HepG2 (cell line): Measurements from ENCODE around the gene RPS10. TPM values are rescaled to one million over a fixed set of nuclear protein-coding genes. Genes with fewer than 3 reads are reported as not detected.
A peak's percentile ranks its signal among the peaks of the same experiment; 100 is the strongest.

Experiments
- ATAD3A ChIP-seq: sonication (generic); formaldehyde crosslinking; IDR thresholded peaks from 2 replicates; pipeline ENCODE4 v1.4.0; 2020; ENCODE audit warnings: missing genetic modification reagents
- EZH2 ChIP-seq: conservative IDR thresholded peaks from 2 replicates; pipeline ENCODE4 v1.6.1; 2012; ENCODE audit warnings: mild to moderate bottlenecking, low read depth, low read length, moderate library complexity
- HHEX ChIP-seq: IDR thresholded peaks from 2 replicates; pipeline ENCODE4 v1.6.1; 2016; ENCODE audit warnings: control low read depth
- ISL2 ChIP-seq: sonication (generic); formaldehyde crosslinking; IDR thresholded peaks from 2 replicates; pipeline ENCODE4 v1.5.0; 2020; ENCODE audit warnings: missing genetic modification reagents
- JUNB ChIP-seq: sonication (generic); formaldehyde crosslinking; IDR thresholded peaks from 2 replicates; pipeline ENCODE4 v1.8.0; 2022; ENCODE audit warnings: missing genetic modification reagents, mild to moderate bottlenecking, borderline replicate concordance
- NR1H2 ChIP-seq: sonication (generic); formaldehyde crosslinking; IDR thresholded peaks from 2 replicates; pipeline ENCODE4 v1.8.1; 2022; ENCODE audit warnings: low read depth, missing genetic modification reagents, borderline replicate concordance
- POGZ ChIP-seq: sonication (generic); formaldehyde crosslinking; IDR thresholded peaks from 2 replicates; pipeline ENCODE4 v1.4.0; 2020; ENCODE audit warnings: mild to moderate bottlenecking, missing genetic modification reagents
- SAFB2 ChIP-seq: sonication (generic); formaldehyde crosslinking; IDR thresholded peaks from 2 replicates; pipeline ENCODE4 v1.5.1; 2020; ENCODE audit warnings: missing genetic modification reagents, low read depth, mild to moderate bottlenecking, borderline replicate concordance
- ZNF543 ChIP-seq: sonication (generic); formaldehyde crosslinking; IDR thresholded peaks from 2 replicates; pipeline ENCODE4 v1.4.0; 2020; ENCODE audit warnings: mild to moderate bottlenecking, missing genetic modification reagents
- ZNF546 ChIP-seq: sonication (generic); formaldehyde crosslinking; conservative IDR thresholded peaks from 2 replicates; pipeline ENCODE4 v1.8.1; 2023; ENCODE audit warnings: mild to moderate bottlenecking, missing genetic modification reagents
- polyA plus RNA-seq, 8 experiments: library from polyadenylated mRNA; depleted of rRNA in 3 of 8; stranded (reverse) in 7 of 8; unstranded in 1 of 8; fragments of >200 nt; fragmentation: Illumina TruSeq in 4 of 8; extraction: Trizol in 4 of 8; gene quantifications; 2 replicates each; pipeline versions ENCODE4 v1.2.1 to v1.2.3, GENCODE V29; 2011 to 2016; ENCODE audit warnings: low read depth in 4 of 8, missing spikeins in 1 of 8, mixed read lengths in 1 of 8; ENCODE audit not compliant: insufficient read depth in 1 of 8
- total RNA-seq, 5 experiments: library from RNA; depleted of rRNA; stranded (reverse); fragments of >200 nt; fragmentation: Illumina TruSeq; extraction: Trizol; gene quantifications; 2 replicates each; pipeline ENCODE4 v1.2.3, GENCODE V29; 2016; ENCODE audit warnings: low read depth in 1 of 5
- TF ChIP-seq, protein P1 (sequence below): sonication (generic); formaldehyde crosslinking; IDR thresholded peaks from 2 replicates; pipeline ENCODE4 v1.4.0; 2020; ENCODE audit warnings: mild to moderate bottlenecking, missing genetic modification reagents
- TF ChIP-seq, protein P2 (sequence below): sonication (generic); formaldehyde crosslinking; IDR thresholded peaks from 2 replicates; pipeline ENCODE4 v1.4.0; 2020; ENCODE audit warnings: low read depth, mild to moderate bottlenecking, missing genetic modification reagents
- TF ChIP-seq, protein P3 (sequence below): sonication (generic); formaldehyde crosslinking; IDR thresholded peaks from 2 replicates; pipeline ENCODE4 v1.5.1; 2020; ENCODE audit warnings: mild to moderate bottlenecking, missing genetic modification reagents, moderate library complexity
- TF ChIP-seq, protein P4 (sequence below): fragments of 450-650 bp; IDR thresholded peaks from 2 replicates; pipeline ENCODE4 v1.6.1; 2017
- TF ChIP-seq, protein P5 (sequence below): IDR thresholded peaks from 2 replicates; pipeline ENCODE4 v1.4.0; 2020; ENCODE audit warnings: mild to moderate bottlenecking, missing genetic modification reagents

The RPS10 gene
- total and polyA plus RNA-seq, 2 of the 13 experiments (the other 11 are each of a cell fraction or from before 2014, with no cell fraction given): 2,909 to 4,648 TPM

DNA sequence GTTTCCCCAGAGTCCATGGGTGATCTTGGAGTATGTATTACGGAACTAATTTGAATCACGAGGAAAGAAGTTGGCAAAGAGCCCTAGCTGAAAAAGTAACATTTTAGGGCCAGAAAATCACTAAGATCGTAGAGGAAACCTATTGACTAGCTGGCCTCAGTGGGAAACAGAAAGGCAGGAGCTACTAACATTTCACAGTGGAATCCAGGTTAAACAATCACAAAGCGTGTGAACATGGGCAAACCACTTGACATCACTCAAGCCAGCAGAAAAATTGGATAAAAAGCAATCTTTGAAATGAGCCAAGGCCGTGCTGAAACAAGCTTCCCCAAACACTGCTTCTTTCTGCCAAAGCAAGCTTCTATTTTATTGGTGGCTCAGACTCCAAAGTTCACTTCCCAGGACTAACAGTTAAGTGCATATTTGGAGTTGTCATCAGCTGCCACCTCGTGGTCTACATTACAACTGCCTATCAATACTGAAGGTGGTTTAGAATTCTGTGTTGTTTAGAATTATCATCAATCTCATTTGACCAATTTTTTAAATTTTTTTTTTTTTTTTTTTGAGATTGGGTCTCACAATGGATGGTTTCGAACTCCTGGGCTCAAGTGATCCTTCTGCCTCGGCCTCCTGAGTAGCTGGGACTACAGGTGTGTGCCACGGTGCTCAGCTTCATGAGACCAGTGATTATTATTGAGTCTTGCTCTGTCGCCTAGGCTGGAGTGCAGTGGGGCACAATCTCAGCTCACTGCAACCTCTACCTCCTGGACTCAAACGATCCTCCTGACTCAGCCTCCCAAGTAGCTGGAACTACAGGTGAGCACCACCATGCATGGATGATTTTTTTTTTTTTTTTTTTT lies 10.6 kb downstream of the RPS10 start (continued):
- no peak for TF ChIP-seq JUNB (CRISPR knock-in tag)
- peak; percentile 53 for TF ChIP-seq POGZ (CRISPR knock-in tag)
- TF ChIP-seq ZNF543 (CRISPR knock-in tag): no peak
- TF ChIP-seq, protein P1, sequence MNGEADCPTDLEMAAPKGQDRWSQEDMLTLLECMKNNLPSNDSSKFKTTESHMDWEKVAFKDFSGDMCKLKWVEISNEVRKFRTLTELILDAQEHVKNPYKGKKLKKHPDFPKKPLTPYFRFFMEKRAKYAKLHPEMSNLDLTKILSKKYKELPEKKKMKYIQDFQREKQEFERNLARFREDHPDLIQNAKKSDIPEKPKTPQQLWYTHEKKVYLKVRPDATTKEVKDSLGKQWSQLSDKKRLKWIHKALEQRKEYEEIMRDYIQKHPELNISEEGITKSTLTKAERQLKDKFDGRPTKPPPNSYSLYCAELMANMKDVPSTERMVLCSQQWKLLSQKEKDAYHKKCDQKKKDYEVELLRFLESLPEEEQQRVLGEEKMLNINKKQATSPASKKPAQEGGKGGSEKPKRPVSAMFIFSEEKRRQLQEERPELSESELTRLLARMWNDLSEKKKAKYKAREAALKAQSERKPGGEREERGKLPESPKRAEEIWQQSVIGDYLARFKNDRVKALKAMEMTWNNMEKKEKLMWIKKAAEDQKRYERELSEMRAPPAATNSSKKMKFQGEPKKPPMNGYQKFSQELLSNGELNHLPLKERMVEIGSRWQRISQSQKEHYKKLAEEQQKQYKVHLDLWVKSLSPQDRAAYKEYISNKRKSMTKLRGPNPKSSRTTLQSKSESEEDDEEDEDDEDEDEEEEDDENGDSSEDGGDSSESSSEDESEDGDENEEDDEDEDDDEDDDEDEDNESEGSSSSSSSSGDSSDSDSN (CRISPR knock-in tag): no peak; the same call in 1 of the 2 replicates
- peak; percentile 17; the same call in 1 of the 2 replicates for TF ChIP-seq ISL2 (CRISPR knock-in tag)
- TF ChIP-seq, protein P2, sequence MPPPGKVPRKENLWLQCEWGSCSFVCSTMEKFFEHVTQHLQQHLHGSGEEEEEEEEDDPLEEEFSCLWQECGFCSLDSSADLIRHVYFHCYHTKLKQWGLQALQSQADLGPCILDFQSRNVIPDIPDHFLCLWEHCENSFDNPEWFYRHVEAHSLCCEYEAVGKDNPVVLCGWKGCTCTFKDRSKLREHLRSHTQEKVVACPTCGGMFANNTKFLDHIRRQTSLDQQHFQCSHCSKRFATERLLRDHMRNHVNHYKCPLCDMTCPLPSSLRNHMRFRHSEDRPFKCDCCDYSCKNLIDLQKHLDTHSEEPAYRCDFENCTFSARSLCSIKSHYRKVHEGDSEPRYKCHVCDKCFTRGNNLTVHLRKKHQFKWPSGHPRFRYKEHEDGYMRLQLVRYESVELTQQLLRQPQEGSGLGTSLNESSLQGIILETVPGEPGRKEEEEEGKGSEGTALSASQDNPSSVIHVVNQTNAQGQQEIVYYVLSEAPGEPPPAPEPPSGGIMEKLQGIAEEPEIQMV (CRISPR knock-in tag): no peak
- TF ChIP-seq, protein P3, sequence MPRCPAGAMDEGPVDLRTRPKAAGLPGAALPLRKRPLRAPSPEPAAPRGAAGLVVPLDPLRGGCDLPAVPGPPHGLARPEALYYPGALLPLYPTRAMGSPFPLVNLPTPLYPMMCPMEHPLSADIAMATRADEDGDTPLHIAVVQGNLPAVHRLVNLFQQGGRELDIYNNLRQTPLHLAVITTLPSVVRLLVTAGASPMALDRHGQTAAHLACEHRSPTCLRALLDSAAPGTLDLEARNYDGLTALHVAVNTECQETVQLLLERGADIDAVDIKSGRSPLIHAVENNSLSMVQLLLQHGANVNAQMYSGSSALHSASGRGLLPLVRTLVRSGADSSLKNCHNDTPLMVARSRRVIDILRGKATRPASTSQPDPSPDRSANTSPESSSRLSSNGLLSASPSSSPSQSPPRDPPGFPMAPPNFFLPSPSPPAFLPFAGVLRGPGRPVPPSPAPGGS: no peak
- no peak for TF ChIP-seq EZH2
- no peak for TF ChIP-seq HHEX
- TF ChIP-seq, protein P4, sequence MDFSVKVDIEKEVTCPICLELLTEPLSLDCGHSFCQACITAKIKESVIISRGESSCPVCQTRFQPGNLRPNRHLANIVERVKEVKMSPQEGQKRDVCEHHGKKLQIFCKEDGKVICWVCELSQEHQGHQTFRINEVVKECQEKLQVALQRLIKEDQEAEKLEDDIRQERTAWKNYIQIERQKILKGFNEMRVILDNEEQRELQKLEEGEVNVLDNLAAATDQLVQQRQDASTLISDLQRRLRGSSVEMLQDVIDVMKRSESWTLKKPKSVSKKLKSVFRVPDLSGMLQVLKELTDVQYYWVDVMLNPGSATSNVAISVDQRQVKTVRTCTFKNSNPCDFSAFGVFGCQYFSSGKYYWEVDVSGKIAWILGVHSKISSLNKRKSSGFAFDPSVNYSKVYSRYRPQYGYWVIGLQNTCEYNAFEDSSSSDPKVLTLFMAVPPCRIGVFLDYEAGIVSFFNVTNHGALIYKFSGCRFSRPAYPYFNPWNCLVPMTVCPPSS: no peak
- TF ChIP-seq NR1H2 (CRISPR knock-in tag): no peak
- TF ChIP-seq SAFB2 (CRISPR knock-in tag): no peak
- no peak for TF ChIP-seq ATAD3A (CRISPR knock-in tag)
- no peak for TF ChIP-seq ZNF546 (CRISPR knock-in tag)
- TF ChIP-seq, protein P5, sequence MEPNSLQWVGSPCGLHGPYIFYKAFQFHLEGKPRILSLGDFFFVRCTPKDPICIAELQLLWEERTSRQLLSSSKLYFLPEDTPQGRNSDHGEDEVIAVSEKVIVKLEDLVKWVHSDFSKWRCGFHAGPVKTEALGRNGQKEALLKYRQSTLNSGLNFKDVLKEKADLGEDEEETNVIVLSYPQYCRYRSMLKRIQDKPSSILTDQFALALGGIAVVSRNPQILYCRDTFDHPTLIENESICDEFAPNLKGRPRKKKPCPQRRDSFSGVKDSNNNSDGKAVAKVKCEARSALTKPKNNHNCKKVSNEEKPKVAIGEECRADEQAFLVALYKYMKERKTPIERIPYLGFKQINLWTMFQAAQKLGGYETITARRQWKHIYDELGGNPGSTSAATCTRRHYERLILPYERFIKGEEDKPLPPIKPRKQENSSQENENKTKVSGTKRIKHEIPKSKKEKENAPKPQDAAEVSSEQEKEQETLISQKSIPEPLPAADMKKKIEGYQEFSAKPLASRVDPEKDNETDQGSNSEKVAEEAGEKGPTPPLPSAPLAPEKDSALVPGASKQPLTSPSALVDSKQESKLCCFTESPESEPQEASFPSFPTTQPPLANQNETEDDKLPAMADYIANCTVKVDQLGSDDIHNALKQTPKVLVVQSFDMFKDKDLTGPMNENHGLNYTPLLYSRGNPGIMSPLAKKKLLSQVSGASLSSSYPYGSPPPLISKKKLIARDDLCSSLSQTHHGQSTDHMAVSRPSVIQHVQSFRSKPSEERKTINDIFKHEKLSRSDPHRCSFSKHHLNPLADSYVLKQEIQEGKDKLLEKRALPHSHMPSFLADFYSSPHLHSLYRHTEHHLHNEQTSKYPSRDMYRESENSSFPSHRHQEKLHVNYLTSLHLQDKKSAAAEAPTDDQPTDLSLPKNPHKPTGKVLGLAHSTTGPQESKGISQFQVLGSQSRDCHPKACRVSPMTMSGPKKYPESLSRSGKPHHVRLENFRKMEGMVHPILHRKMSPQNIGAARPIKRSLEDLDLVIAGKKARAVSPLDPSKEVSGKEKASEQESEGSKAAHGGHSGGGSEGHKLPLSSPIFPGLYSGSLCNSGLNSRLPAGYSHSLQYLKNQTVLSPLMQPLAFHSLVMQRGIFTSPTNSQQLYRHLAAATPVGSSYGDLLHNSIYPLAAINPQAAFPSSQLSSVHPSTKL (CRISPR knock-in tag): peak; percentile 82
